DMS153 (cell line): ENCODE data around the gene DIMT1.

ENCODE experiments used
- DNase-seq: peaks from one replicate; lab custom pipeline; 2025; lab: John Stamatoyannopoulos, UW

DIMT1 gene

GRCh38 chr5:62371409-62371808, 32.3 kb downstream of the DIMT1 start:
- DNase-seq, result no peak

- DNase-seq, result no peak
Measured at GRCh38 chr5:62369039-62369438, 34.7 kb downstream of the DIMT1 start.

- DNase-seq, result no peak
Measured at GRCh38 chr5:62362701-62363100, 41.0 kb downstream of the DIMT1 start.

- DNase-seq, result no peak
Measured at GRCh38 chr5:62354028-62354874, 49.5 kb downstream of the DIMT1 start.

- DNase-seq, result no peak
Measured at GRCh38 chr5:62348723-62349481, 54.8 kb downstream of the DIMT1 start.

- no peak for DNase-seq
Measured at GRCh38 chr5:62347928-62348327, 55.8 kb downstream of the DIMT1 start.

GRCh38 chr5:62346748-62347147, 57.0 kb downstream of the DIMT1 start:
- no peak for DNase-seq

- DNase-seq, result no peak
Measured at GRCh38 chr5:62343428-62343827, 60.3 kb downstream of the DIMT1 start.

- no peak for DNase-seq
Measured at GRCh38 chr5:62342476-62342837, 61.2 kb downstream of the DIMT1 start.

- no peak for DNase-seq
Measured at GRCh38 chr5:62341783-62342475, 61.8 kb downstream of the DIMT1 start.

- no peak for DNase-seq
Measured at GRCh38 chr5:62340979-62341378, 62.7 kb downstream of the DIMT1 start.

GRCh38 chr5:62340392-62340791, 63.3 kb downstream of the DIMT1 start:
- no peak for DNase-seq
